Measurements from ENCODE around the gene EID2.

Gene EID2

GRCh38 chr19:39533791-39534190 lies 6.2 kb downstream of the EID2 start:
- DNase-seq (ENCODE audit: low read depth in 3 of 3) = no peak

GRCh38 chr19:39533003-39533512 lies 6.9 kb downstream of the EID2 start:
- DNase-seq (ENCODE audit: low read depth in 3 of 3) = no peak

- DNase-seq (ENCODE audit: low read depth in 3 of 3) = peak; percentile 83 to 92 (median 86)
Measured at GRCh38 chr19:39532233-39533002, 7.5 kb downstream of the EID2 start, which contains the start of gene EID2B. EID2B (minus strand) TSS chr19:39532852; CDS start chr19:39532802, 50 bp downstream.

- no peak for DNase-seq (ENCODE audit: low read depth in 3 of 3)
Measured at GRCh38 chr19:39531834-39532232, 8.1 kb downstream of the EID2 start.

- DNase-seq (ENCODE audit: low read depth in 3 of 3) = no peak
Measured at GRCh38 chr19:39525205-39525604, 14.8 kb downstream of the EID2 start.

- DNase-seq (ENCODE audit: low read depth in 3 of 3) = no peak
Measured at GRCh38 chr19:39524495-39524894, 15.5 kb downstream of the EID2 start.

GRCh38 chr19:39520541-39521484 lies 19.1 kb downstream of the EID2 start:
- DNase-seq (ENCODE audit: low read depth in 3 of 3) = no peak

- no peak for DNase-seq (ENCODE audit: low read depth in 3 of 3)
Measured at GRCh38 chr19:39518975-39519374, 21.0 kb downstream of the EID2 start.

- DNase-seq (ENCODE audit: low read depth in 3 of 3) = no peak
Measured at GRCh38 chr19:39518458-39518857, 21.5 kb downstream of the EID2 start.

GRCh38 chr19:39517432-39517831 lies 22.5 kb downstream of the EID2 start:
- DNase-seq (ENCODE audit: low read depth in 3 of 3) = no peak

- DNase-seq (ENCODE audit: low read depth in 3 of 3) = no peak
Measured at GRCh38 chr19:39516270-39516669, 23.7 kb downstream of the EID2 start.

GRCh38 chr19:39515551-39516191 lies 24.3 kb downstream of the EID2 start:
- DNase-seq (ENCODE audit: low read depth in 3 of 3) = no peak

GRCh38 chr19:39514840-39515550 lies 25.0 kb downstream of the EID2 start, which contains the start of gene SELENOV:
SELENOV (plus strand) TSS chr19:39515139; CDS start chr19:39515213, 74 bp downstream.
- no peak for DNase-seq (ENCODE audit: low read depth in 3 of 3)

- DNase-seq (ENCODE audit: low read depth in 3 of 3) = no peak
Measured at GRCh38 chr19:39512988-39513387, 27.0 kb downstream of the EID2 start.

GRCh38 chr19:39509233-39509632 lies 30.7 kb downstream of the EID2 start:
- DNase-seq (ENCODE audit: low read depth in 3 of 3) = no peak

- no peak for DNase-seq (ENCODE audit: low read depth in 3 of 3)
Measured at GRCh38 chr19:39508629-39509028, 31.3 kb downstream of the EID2 start.

GRCh38 chr19:39507715-39508364 lies 32.1 kb downstream of the EID2 start:
- no peak for DNase-seq (ENCODE audit: low read depth in 3 of 3)

GRCh38 chr19:39506944-39507714 lies 32.8 kb downstream of the EID2 start:
- peak in 1 of 3 experiments; percentile 32 for DNase-seq (ENCODE audit: low read depth in 3 of 3)

GRCh38 chr19:39506598-39506943 lies 33.4 kb downstream of the EID2 start:
- no peak for DNase-seq (ENCODE audit: low read depth in 3 of 3)

Data from stimulated activated CD4-positive, alpha-beta T cell treated with anti-CD3 and anti-CD28 coated beads, TNF-alpha, amount 100 ng/mL, for 4 hours (primary cell).